ENCODE results near the gene MTR.
A peak's percentile ranks its signal among the peaks of the same experiment; 100 is the strongest.
"Not testable (repeated sequence)": the region's sequence is repeated elsewhere in the genome, so short reads cannot be mapped to it uniquely, and the experiment has no call there.

Gene MTR

DNA sequence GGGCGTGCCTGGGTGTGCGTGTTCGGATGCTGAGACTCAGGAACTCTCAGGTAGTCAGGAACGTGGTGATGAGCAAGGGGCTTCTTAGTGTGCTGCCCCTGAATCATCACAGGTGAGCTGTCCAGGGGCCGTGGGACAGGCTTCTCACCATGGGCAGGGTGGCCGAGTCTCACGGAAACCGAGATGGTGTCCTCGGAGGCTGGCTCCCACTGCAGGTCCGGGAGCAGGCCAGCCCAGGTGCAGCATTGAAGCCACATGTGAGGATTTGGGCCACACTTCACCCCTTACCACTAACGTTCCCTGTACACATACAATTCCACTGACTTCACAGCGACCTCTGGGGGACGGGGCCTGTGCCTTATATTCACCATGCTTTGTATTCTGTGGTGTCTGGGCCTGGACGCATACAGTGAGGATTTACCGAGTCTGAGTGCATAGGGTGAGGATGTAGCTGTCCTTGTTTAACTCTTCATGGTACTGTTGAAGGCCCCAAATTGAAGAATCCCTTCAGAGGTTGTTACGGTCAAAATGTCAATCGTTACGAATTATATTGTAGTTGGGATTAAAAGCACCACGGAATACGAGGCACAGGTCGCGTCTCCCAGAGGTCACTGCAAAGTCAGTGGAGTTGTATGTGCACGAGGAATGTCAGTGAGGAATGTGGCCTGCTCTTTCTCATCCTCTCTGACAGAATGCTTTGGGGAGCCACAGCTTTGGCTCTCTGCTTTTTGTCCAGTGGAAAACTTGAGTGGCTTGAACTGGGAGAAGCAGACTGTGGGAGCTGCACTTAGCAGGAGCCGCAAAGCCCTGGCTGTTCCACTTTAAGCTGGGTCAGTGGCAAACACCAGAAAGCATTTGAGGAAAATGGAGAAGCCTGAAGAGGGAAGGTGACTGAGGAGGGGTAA is 95.3 kb downstream of the MTR start:
- H3K4me1 ChIP-seq (ENCODE audit: insufficient read depth, low read length), result peaks cover 63% of the 10 kb centered on the region
- peaks cover 46% of the 10 kb centered on the region for H3K36me3 ChIP-seq (ENCODE audit: insufficient read depth, low read length)
- no peak overlapping the region for H3K4me3 ChIP-seq (ENCODE audit: low read depth in 1 of 2, low read length in 2 of 2)
- H3K9me3 ChIP-seq (ENCODE audit: low read length), result no peaks in the 10 kb centered on the region
- no peaks in the 10 kb centered on the region for H3K27me3 ChIP-seq (ENCODE audit: control insufficient read depth in 1 of 2, insufficient read depth in 2 of 2, low read length in 2 of 2)
- H3K27ac ChIP-seq (ENCODE audit: low read depth, low read length), result peak overlapping the region; percentile 50
- H3K9ac ChIP-seq (ENCODE audit: low read length), result no peak overlapping the region

DNA sequence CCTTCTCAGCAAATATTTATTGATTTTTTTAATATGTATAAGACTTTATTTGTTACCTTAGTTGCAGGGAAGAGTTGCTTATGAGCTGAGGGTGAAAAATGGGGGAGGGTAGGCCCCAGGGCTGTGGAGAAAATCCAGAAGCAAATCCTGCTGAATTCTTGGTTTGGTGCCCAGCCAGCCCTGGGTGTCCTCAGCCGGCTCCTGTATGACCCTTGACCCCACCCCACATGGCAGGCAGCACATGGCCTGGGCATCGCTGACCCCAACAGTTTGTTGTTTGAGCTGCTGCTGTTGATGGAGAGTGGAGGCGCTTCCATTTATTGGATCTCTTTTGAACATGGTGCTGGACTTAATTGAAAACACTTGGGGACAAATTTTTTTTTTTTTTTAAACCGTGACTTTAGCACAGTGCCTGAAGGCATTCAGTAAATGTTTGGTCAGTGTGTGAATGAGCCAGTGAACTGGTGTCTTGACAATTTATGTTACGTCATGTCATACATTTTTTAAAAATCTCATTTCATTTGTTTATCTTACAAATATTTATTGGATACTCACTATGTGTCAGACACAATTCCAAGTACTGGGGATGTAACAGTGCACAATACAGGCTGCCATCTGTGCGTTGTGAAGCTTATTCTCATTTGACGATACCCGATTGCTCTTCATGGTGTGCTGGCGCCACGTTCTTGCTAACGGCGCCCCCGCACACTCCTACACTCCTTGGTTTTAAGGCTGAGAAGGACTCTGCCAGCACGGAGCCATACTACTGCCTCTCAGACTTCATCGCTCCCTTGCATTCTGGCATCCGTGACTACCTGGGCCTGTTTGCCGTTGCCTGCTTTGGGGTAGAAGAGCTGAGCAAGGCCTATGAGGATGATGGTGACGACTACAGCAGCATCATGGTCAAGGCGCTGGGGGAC is 98.8 kb downstream of the MTR start:
- Histone ChIP-seq H3K9me3 (ENCODE audit: low read length) (no peaks in the 10 kb centered on the region), H3K27ac (ENCODE audit: low read depth, low read length) (no peak overlapping the region), H3K27me3 (ENCODE audit: control insufficient read depth in 1 of 2, insufficient read depth in 2 of 2, low read length in 2 of 2) (no peaks in the 10 kb centered on the region), H3K4me1 (ENCODE audit: insufficient read depth, low read length) (peaks cover 69% of the 10 kb centered on the region), H3K36me3 (ENCODE audit: insufficient read depth, low read length) (peaks cover 62% of the 10 kb centered on the region), H3K9ac (ENCODE audit: low read length) (no peak overlapping the region), H3K4me3 (ENCODE audit: low read depth in 1 of 2, low read length in 2 of 2) (no peak overlapping the region)

DNA sequence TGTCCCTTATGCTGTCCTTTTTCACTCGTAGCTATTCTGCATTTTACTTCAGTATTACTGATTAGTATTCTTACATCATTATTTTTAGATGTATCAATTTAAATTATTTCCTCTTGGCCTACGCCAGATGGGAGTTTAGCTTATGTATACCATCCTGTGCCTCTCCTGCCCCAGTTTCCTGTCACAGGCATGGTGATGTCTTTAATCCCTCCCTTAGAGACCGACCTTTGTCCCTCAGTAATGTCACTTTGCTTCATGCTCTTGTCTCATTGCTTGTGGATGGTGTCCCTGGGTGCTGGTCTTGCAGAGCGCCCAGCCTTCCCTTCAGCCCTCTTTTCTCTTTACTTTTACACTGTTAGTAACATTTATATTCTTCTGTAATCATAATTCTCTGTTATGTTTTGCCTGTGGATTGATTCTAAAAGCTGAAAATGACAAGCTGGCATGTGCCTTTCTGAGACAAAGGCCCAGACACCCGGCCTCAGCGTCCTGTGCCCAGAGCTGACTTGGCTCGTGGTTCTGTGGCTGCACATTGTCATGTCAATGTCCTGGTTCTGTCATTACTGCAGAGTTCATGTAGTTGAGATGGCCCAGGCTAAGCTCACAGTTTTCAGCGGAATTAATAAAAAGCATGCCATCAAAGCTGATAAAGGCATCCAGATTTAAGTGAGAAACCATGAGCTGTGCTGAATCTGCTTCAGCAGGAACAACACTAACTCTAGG is 100.7 kb downstream of the MTR start:
- H3K4me1 ChIP-seq (ENCODE audit: insufficient read depth, low read length), result peaks cover 50% of the 10 kb centered on the region
- no peak overlapping the region for H3K27ac ChIP-seq (ENCODE audit: low read depth, low read length)
- no peaks in the 10 kb centered on the region for H3K27me3 ChIP-seq (ENCODE audit: control insufficient read depth in 1 of 2, insufficient read depth in 2 of 2, low read length in 2 of 2)
- peaks cover 67% of the 10 kb centered on the region for H3K36me3 ChIP-seq (ENCODE audit: insufficient read depth, low read length)
- no peak overlapping the region for H3K4me3 ChIP-seq (ENCODE audit: low read depth in 1 of 2, low read length in 2 of 2)
- H3K9me3 ChIP-seq (ENCODE audit: low read length), result no peaks in the 10 kb centered on the region
- no peak overlapping the region for H3K9ac ChIP-seq (ENCODE audit: low read length)

DNA sequence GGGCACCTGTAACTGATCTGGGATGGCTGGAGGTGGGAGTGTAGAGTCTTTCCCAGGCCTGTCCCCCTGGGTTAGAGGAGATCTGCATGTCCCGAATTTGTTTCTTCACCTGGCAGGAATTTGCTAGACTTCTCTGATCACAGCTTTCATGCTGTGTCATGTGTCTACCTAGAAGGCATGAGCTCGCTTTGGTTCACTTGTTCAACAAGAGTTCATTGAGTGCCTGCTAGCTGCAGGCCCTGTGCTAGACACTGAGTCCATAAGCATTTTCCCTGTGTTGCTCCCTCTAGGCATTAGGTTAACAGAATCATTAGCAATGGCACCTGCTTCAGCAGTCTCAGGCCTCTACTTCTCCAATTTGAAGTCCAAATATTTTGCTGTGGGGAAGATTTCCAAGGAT is 101.6 kb downstream of the MTR start:
- no peak overlapping the region for H3K27ac ChIP-seq (ENCODE audit: low read depth, low read length)
- H3K4me1 ChIP-seq (ENCODE audit: insufficient read depth, low read length), result peaks cover 41% of the 10 kb centered on the region
- no peak overlapping the region for H3K4me3 ChIP-seq (ENCODE audit: low read depth in 1 of 2, low read length in 2 of 2)
- no peaks in the 10 kb centered on the region for H3K9me3 ChIP-seq (ENCODE audit: low read length)
- no peak overlapping the region for H3K9ac ChIP-seq (ENCODE audit: low read length)
- no peaks in the 10 kb centered on the region for H3K27me3 ChIP-seq (ENCODE audit: control insufficient read depth in 1 of 2, insufficient read depth in 2 of 2, low read length in 2 of 2)
- peaks cover 60% of the 10 kb centered on the region for H3K36me3 ChIP-seq (ENCODE audit: insufficient read depth, low read length)

DNA sequence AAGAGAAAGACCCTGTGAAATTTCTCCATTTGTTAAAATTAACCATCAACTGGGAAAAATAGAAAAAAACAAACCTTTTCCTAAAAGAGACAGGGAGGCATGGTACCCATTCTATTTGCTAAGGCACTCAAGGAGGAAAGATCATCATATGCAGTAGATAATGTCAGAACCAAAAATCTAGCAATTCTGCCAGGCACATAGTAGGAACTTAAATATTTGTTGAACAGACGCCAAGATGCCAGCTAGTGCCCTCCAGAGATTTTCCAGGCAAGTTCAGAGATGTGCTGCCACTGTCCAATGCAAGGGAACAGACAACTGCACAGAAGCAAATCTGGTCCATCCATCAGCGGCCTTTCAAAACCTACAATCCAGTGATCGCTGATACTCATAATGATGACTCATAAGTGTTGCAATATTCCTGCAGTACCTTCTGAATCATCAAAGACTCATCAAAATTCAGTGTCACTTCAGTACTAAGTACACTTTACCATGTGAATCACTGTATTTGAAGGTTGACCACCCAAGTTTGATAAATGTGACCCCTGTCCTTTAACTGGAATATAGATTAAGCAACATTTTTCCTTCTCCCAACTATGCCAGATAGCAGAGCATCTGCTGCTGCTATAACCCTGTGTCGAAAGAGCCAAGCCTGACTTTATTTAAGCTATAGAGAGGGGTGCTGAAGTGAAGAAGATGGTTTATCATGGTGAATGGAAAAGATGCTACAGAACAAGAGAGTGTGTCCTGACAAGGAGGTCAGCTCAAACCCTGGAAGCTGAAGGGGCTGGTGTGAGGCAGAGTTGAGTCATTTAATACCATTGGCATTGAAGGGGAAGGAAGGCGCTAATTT is 110.0 kb downstream of the MTR start:
- H3K4me1 ChIP-seq (ENCODE audit: insufficient read depth, low read length), result peaks cover 12% of the 10 kb centered on the region
- H3K27me3 ChIP-seq (ENCODE audit: control insufficient read depth in 1 of 2, insufficient read depth in 2 of 2, low read length in 2 of 2), result no peaks in the 10 kb centered on the region
- no peak overlapping the region for H3K4me3 ChIP-seq (ENCODE audit: low read depth in 1 of 2, low read length in 2 of 2)
- H3K9ac ChIP-seq (ENCODE audit: low read length), result no peak overlapping the region
- no peak overlapping the region for H3K27ac ChIP-seq (ENCODE audit: low read depth, low read length)
- no peaks in the 10 kb centered on the region for H3K36me3 ChIP-seq (ENCODE audit: insufficient read depth, low read length)
- H3K9me3 ChIP-seq (ENCODE audit: low read length), result no peaks in the 10 kb centered on the region

DNA sequence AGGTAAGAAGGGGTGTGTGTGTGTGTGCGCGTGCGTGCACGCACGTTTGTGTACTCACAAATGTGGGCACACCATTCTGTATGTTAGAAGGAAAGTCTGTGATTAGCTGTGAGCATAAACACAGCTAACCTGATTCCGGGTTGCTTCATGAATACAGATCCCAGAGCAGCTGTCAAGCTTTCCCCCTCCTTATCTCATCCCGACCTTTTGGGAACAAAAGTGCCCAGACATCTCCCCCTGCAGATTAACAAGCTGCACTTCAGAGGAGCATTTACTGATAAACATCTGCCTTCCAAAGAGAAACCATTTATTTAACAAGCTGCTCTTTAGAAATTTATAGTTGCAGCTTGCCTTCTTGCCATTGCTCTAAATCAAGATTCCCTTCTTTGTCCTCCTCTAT is 112.1 kb downstream of the MTR start:
- H3K9ac ChIP-seq (ENCODE audit: low read length), result no peak overlapping the region
- no peaks in the 10 kb centered on the region for H3K27me3 ChIP-seq (ENCODE audit: control insufficient read depth in 1 of 2, insufficient read depth in 2 of 2, low read length in 2 of 2)
- no peak overlapping the region for H3K4me3 ChIP-seq (ENCODE audit: low read depth in 1 of 2, low read length in 2 of 2)
- H3K27ac ChIP-seq (ENCODE audit: low read depth, low read length), result no peak overlapping the region
- no peaks in the 10 kb centered on the region for H3K36me3 ChIP-seq (ENCODE audit: insufficient read depth, low read length)
- no peaks in the 10 kb centered on the region for H3K9me3 ChIP-seq (ENCODE audit: low read length)
- peaks cover 12% of the 10 kb centered on the region for H3K4me1 ChIP-seq (ENCODE audit: insufficient read depth, low read length)

DNA sequence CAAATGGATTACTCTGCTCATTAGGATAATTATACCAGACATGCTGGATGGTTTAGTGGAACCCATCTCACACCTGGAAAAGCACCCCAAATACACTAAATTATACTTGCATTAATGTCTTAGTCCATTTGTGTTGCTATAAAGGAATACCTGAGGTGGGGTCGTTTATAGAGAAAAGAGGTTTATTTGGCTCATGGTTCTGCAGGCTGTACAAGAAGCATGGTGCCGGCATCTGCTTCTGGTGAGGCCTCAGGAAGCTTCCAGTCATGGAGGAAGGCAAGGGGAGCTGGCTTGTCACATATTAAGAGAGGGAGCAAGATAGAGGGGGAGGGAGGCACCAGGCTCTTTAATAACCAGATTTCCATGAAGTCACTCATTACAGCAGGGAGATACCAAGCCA is 113.6 kb downstream of the MTR start:
- Histone ChIP-seq H3K4me1 (ENCODE audit: insufficient read depth, low read length) (peaks cover 12% of the 10 kb centered on the region), H3K9me3 (ENCODE audit: low read length) (no peaks in the 10 kb centered on the region), H3K36me3 (ENCODE audit: insufficient read depth, low read length) (no peaks in the 10 kb centered on the region), H3K9ac (ENCODE audit: low read length) (no peak overlapping the region), H3K27ac (ENCODE audit: low read depth, low read length) (no peak overlapping the region), H3K27me3 (ENCODE audit: control insufficient read depth in 1 of 2, insufficient read depth in 2 of 2, low read length in 2 of 2) (no peaks in the 10 kb centered on the region), H3K4me3 (ENCODE audit: low read depth in 1 of 2, low read length in 2 of 2) (no peak overlapping the region)

DNA sequence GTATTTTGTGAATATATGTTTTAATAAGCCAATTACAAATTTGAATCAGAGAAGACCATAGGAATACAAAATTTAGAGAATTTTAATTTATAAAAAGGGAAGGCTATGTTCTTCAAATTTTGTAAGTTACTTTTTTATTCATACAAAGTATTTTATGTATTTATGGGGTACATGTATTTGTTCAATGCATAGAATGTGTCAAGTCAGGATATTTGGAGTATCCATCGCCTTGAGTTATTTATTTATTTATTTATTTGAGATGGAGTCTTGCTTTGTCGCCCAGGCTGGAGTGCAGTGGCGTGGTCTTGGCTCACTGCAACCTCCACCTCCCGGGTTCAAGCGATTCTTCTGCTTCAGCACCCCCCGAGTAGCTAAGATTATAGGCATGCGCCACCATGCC is 116.0 kb downstream of the MTR start:
- not testable (repeated sequence) for H3K9ac ChIP-seq (ENCODE audit: low read length); H3K4me3 ChIP-seq (ENCODE audit: low read depth in 1 of 2, low read length in 2 of 2); H3K9me3 ChIP-seq (ENCODE audit: low read length); H3K36me3 ChIP-seq (ENCODE audit: insufficient read depth, low read length); H3K27ac ChIP-seq (ENCODE audit: low read depth, low read length); H3K27me3 ChIP-seq (ENCODE audit: control insufficient read depth in 1 of 2, insufficient read depth in 2 of 2, low read length in 2 of 2)
- H3K4me1 ChIP-seq (ENCODE audit: insufficient read depth, low read length), result peaks cover 12% of the 10 kb centered on the region

DNA sequence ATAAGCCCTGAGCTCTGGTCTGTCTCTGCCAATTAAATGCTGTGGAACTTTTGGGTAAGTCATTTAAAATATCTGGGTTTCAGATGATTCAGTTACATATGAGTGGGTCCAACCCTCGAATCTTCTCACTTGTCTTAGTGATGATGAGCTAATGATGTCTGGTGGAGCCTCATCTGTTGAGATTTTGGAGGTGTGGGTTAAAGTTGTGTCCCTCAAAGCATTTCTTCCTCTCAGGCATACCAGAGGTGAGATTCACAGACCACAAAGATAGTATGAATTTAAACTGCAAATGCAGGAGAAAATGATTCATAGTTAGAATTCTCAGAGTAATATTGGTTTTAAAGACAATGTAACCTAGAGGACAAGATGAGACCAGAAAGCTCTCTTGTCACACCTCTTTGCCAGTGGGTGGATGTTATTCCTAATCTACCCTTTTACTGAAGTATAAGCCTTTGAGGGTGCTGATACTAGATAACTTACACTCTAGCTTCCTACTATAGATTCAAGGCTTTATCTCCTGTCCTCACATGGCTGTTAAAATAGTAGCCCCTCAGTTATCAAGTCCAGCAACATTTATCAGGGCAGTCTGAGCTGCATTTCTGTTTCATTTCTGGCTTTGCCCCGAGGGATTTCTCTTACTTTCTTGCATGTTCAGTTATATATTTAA is 118.4 kb downstream of the MTR start:
- Histone ChIP-seq H3K36me3 (ENCODE audit: insufficient read depth, low read length) (no peaks in the 10 kb centered on the region), H3K27me3 (ENCODE audit: control insufficient read depth in 1 of 2, insufficient read depth in 2 of 2, low read length in 2 of 2) (no peaks in the 10 kb centered on the region)

DNA sequence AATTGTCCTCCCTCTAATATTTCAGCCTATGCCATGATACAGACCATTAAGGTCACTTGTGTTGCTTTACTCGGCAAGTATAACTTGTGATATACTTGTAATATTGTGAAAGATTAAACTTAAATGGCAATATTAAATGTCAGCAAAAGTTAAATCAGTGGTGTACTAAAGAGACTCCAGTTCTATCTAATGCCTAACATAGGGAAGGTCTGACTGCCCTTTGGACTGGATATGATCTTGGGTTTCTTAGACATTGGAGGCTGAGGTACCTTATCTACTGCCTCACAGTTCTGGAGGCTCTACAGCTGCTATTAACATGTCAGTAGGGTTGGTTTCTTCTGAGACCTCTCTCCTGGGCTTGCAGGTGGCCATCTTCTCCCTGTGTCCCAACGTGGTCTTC is 119.3 kb downstream of the MTR start:
- H3K4me3 ChIP-seq (ENCODE audit: low read depth in 1 of 2, low read length in 2 of 2), result no peak overlapping the region

More for the DNA sequence above, 118.4 kb downstream of the MTR start:
- H3K4me1 ChIP-seq (ENCODE audit: insufficient read depth, low read length), result no peaks in the 10 kb centered on the region
- no peaks in the 10 kb centered on the region for H3K9me3 ChIP-seq (ENCODE audit: low read length)
- no peak overlapping the region for H3K27ac ChIP-seq (ENCODE audit: low read depth, low read length)
- no peak overlapping the region for H3K9ac ChIP-seq (ENCODE audit: low read length)
- H3K4me3 ChIP-seq (ENCODE audit: low read depth in 1 of 2, low read length in 2 of 2), result no peak overlapping the region

More for the DNA sequence above, 119.3 kb downstream of the MTR start:
- Histone ChIP-seq H3K9ac (ENCODE audit: low read length) (no peak overlapping the region), H3K27me3 (ENCODE audit: control insufficient read depth in 1 of 2, insufficient read depth in 2 of 2, low read length in 2 of 2) (no peaks in the 10 kb centered on the region), H3K4me1 (ENCODE audit: insufficient read depth, low read length) (no peaks in the 10 kb centered on the region), H3K36me3 (ENCODE audit: insufficient read depth, low read length) (no peaks in the 10 kb centered on the region), H3K9me3 (ENCODE audit: low read length) (no peaks in the 10 kb centered on the region), H3K27ac (ENCODE audit: low read depth, low read length) (no peak overlapping the region)
